ENCODE measurements around the gene MEGF11. TPM values are rescaled to one million over a fixed set of nuclear protein-coding genes. Genes with fewer than 3 reads are reported as not detected.

The MEGF11 gene
- total RNA-seq, 1 experiment from 2014 or later: not detected

DNA sequence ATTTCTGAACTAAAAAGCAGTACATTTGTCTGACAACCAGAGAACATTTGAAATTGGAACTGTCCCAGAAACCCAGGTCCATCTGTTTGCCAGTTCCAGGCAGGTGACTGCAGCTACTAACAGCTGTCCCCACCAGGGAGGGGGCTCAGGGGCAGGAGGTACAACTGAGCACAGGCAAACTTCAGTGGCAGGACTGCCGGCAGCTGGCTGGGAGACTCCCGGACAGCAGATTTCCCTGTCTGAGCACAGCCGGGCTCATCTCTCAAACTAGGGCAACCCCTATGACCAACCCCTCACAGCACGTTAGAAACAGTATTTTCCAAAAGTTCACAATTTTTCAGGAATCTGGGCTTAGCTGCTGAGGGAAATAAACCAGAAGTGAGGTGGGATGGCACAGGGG is 88.8 kb downstream of the MEGF11 start:
- Histone ChIP-seq H3K9me3 (ENCODE audit: insufficient read depth, low read depth) (no peaks in the 10 kb centered on the region), H2AFZ (no peak overlapping the region), H3K36me3 (ENCODE audit: low read depth) (no peaks in the 10 kb centered on the region), H3K79me2 (ENCODE audit: low read depth) (no peaks in the 10 kb centered on the region), H3K27ac (no peak overlapping the region), H3K4me3 (no peak overlapping the region), H3K9me2 (ENCODE audit: insufficient read depth) (no peaks in the 10 kb centered on the region), H3K27me3 (ENCODE audit: insufficient read depth, low read depth) (0 out of 2 replicates have a peak, but pooled peaks cover 4% of the 10 kb centered on the region), H3K4me2 (no peak overlapping the region), H3F3A (ENCODE audit: insufficient read depth, low read depth) (no peaks in the 10 kb centered on the region), H4K20me1 (ENCODE audit: insufficient read depth) (no peaks in the 10 kb centered on the region), H3K4me1 (replicated peaks; ENCODE audit: insufficient read depth) (no peaks in the 10 kb centered on the region)
- no peak for DNase-seq
- ChIA-PET POLR2A (ENCODE audit: unreplicated experiment) (no interaction called here), CTCF (interaction anchor here (0.6 kb wide), 1 partner anchor 222 kb away, joined by 4 read pairs; no protein-coding TSS in a partner anchor)
- intact Hi-C loops (cut with micrococcal nuclease; ENCODE audit: unreplicated experiment): no loop called here
- BruUV-seq (replicated peaks): no TSS peak
- no peak for TF ChIP-seq EZH2 (IDR thresholded peaks at IDR 0.05; ENCODE audit: low read depth)
- TF ChIP-seq, protein P1, sequence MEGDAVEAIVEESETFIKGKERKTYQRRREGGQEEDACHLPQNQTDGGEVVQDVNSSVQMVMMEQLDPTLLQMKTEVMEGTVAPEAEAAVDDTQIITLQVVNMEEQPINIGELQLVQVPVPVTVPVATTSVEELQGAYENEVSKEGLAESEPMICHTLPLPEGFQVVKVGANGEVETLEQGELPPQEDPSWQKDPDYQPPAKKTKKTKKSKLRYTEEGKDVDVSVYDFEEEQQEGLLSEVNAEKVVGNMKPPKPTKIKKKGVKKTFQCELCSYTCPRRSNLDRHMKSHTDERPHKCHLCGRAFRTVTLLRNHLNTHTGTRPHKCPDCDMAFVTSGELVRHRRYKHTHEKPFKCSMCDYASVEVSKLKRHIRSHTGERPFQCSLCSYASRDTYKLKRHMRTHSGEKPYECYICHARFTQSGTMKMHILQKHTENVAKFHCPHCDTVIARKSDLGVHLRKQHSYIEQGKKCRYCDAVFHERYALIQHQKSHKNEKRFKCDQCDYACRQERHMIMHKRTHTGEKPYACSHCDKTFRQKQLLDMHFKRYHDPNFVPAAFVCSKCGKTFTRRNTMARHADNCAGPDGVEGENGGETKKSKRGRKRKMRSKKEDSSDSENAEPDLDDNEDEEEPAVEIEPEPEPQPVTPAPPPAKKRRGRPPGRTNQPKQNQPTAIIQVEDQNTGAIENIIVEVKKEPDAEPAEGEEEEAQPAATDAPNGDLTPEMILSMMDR (conservative IDR thresholded peaks at IDR 0.05): no peak

DNA sequence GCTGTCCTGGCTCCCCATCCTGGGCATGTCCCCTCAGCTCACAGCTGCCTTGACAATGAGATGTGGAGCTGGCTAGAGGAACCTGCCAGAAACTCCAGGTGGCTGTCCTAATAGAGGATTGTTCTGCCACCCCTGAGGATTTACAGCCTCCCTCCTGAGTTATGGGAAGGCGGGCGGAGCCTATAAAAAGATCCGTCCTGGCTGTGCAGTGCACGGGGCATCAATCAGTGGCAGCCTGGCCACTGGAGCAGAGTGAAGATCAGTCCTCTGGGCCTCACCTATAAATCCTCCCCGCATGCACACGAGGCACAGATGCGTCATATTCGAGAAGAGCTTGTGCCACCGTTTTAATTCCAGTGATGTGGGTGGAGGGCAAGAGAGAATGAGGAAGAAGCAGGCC is 90.0 kb downstream of the MEGF11 start:
- Histone ChIP-seq H3K4me3 (no peak overlapping the region), H3K27ac (no peak overlapping the region), H3K9me3 (ENCODE audit: insufficient read depth, low read depth) (no peaks in the 10 kb centered on the region), H3K79me2 (ENCODE audit: low read depth) (no peaks in the 10 kb centered on the region), H3K27me3 (ENCODE audit: insufficient read depth, low read depth) (0 out of 2 replicates have a peak, but pooled peaks cover 7% of the 10 kb centered on the region), H3K9me2 (ENCODE audit: insufficient read depth) (no peaks in the 10 kb centered on the region), H3K4me1 (replicated peaks; ENCODE audit: insufficient read depth) (no peaks in the 10 kb centered on the region), H3K36me3 (ENCODE audit: low read depth) (no peaks in the 10 kb centered on the region), H3F3A (ENCODE audit: insufficient read depth, low read depth) (no peaks in the 10 kb centered on the region), H3K4me2 (no peak overlapping the region), H2AFZ (no peak overlapping the region), H4K20me1 (ENCODE audit: insufficient read depth) (no peaks in the 10 kb centered on the region)
- BruUV-seq (replicated peaks): no TSS peak
- TF ChIP-seq, protein P1 (conservative IDR thresholded peaks at IDR 0.05): no peak
- no peak for TF ChIP-seq EZH2 (IDR thresholded peaks at IDR 0.05; ENCODE audit: low read depth)
- DNase-seq: no peak
- CTCF ChIA-PET: interaction anchor here (0.6 kb wide), 1 partner anchor 298 kb away, joined by 3 read pairs; no protein-coding TSS in a partner anchor
- POLR2A ChIA-PET (ENCODE audit: unreplicated experiment): no interaction called here
- intact Hi-C loops (cut with micrococcal nuclease; ENCODE audit: unreplicated experiment): no loop called here

- H3K36me3 ChIP-seq (ENCODE audit: low read depth): no peaks in the 10 kb centered on the region
- no peaks in the 10 kb centered on the region for H3K79me2 ChIP-seq (ENCODE audit: low read depth)
- no peak for DNase-seq
- intact Hi-C loops (cut with micrococcal nuclease; ENCODE audit: unreplicated experiment): no loop called here
- H3K4me3 ChIP-seq: no peak overlapping the region
- H3K27ac ChIP-seq: no peak overlapping the region
- no peaks in the 10 kb centered on the region for H3K4me1 ChIP-seq (replicated peaks; ENCODE audit: insufficient read depth)
- H3K4me2 ChIP-seq: no peak overlapping the region
- H2AFZ ChIP-seq: no peak overlapping the region
- TF ChIP-seq EZH2 (IDR thresholded peaks at IDR 0.05; ENCODE audit: low read depth): no peak
- TF ChIP-seq, protein P1 (conservative IDR thresholded peaks at IDR 0.05): no peak
- CTCF ChIA-PET: no interaction called here
- POLR2A ChIA-PET (ENCODE audit: unreplicated experiment): no interaction called here
- 0 out of 2 replicates have a peak, but pooled peaks cover 7% of the 10 kb centered on the region for H3K27me3 ChIP-seq (ENCODE audit: insufficient read depth, low read depth)
- no peaks in the 10 kb centered on the region for H4K20me1 ChIP-seq (ENCODE audit: insufficient read depth)
- no peaks in the 10 kb centered on the region for H3F3A ChIP-seq (ENCODE audit: insufficient read depth, low read depth)
- no peaks in the 10 kb centered on the region for H3K9me3 ChIP-seq (ENCODE audit: insufficient read depth, low read depth)
- no peaks in the 10 kb centered on the region for H3K9me2 ChIP-seq (ENCODE audit: insufficient read depth)
- no TSS peak for BruUV-seq (replicated peaks)
Measured at GRCh38 chr15:66162286-66162685, 91.3 kb downstream of the MEGF11 start.
